Kidney (tissue), 14 donors: Measurements from ENCODE around the gene ADISSP. TPM values are rescaled to one million over a fixed set of nuclear protein-coding genes. Genes with fewer than 3 reads are reported as not detected.

Experiments used
- DNase-seq, 5 donors: peaks; one replicate each; pipeline ENCODE4 v3.0.0-alpha.2; 2013 to 2020
- FAIRE-seq: peaks from 2 replicates; lab custom pipeline; 2012; peaks lifted over from hg19 to GRCh38; lab: Jason Lieb, UNC
- H3K27ac ChIP-seq, 2 donors: one replicate each; pipeline ENCODE4 v1.7.0; 2013; ENCODE audit warnings: low read depth in 2 of 2, low read length in 2 of 2, inconsistent platforms in 1 of 2
- H3K27me3 ChIP-seq: one replicate; pipeline ENCODE4 v1.7.1; 2013; ENCODE audit warnings: low read length, inconsistent platforms; ENCODE audit not compliant: control insufficient read depth, insufficient read depth
- H3K36me3 ChIP-seq, 3 donors: one replicate each; pipeline versions ENCODE4 v1.7.0 to v1.7.1; 2013; ENCODE audit warnings: low read length in 3 of 3, control low read depth in 1 of 3, inconsistent platforms in 1 of 3; ENCODE audit not compliant: insufficient read depth in 3 of 3, control insufficient read depth in 2 of 3
- H3K4me1 ChIP-seq, 3 donors: one replicate each; pipeline versions ENCODE4 v1.7.0 to v1.7.1; 2013; ENCODE audit warnings: low read length in 3 of 3, inconsistent platforms in 1 of 3, low read depth in 1 of 3; ENCODE audit not compliant: control insufficient read depth in 2 of 3, insufficient read depth in 2 of 3
- H3K4me3 ChIP-seq, 3 donors: one replicate each; pipeline versions ENCODE4 v1.7.0 to v1.8.1; 2013; ENCODE audit warnings: low read length in 3 of 3, control low read depth in 1 of 3, inconsistent platforms in 1 of 3
- H3K9ac ChIP-seq, 3 donors: one replicate each; pipeline versions ENCODE4 v1.7.0 to v1.7.1; 2013; ENCODE audit warnings: low read length in 3 of 3, control low read depth in 1 of 3, inconsistent platforms in 1 of 3
- H3K9me3 ChIP-seq, 3 donors: one replicate each; pipeline versions ENCODE4 v1.7.0 to v1.7.1; 2013; ENCODE audit warnings: low read length in 3 of 3, control low read depth in 1 of 3, inconsistent platforms in 1 of 3; ENCODE audit not compliant: control insufficient read depth in 2 of 3, insufficient read depth in 1 of 3
- CTCF ChIP-seq: IDR thresholded peaks from 3 replicates; pipeline ENCODE4 v1.5.1; 2012; ENCODE audit warnings: mild to moderate bottlenecking, moderate library complexity, borderline replicate concordance; ENCODE audit not compliant: insufficient read depth; ENCODE audit errors: extremely low read depth
- intact Hi-C: fragments of 100-400 bp; cut with DNase I; formaldehyde crosslinking; loops from one replicate; pipeline ENCODE4 v1.11.1; 2022
- polyA plus RNA-seq: library from polyadenylated mRNA; stranded (reverse); fragments of 350-450 nt; fragmentation: Illumina TruSeq; extraction: RNeasy Lipid Tissue Mini Kit (QIAGEN cat#74804); gene quantifications from one replicate; pipeline ENCODE4 v1.2.3, GENCODE V29; 2014; ENCODE audit warnings: low read depth, low replicate concordance; ENCODE audit not compliant: insufficient read depth
- total RNA-seq: library from RNA; stranded (reverse); fragmentation: NEBNext Ultra II Directional; extraction: Animal tissue kit (Norgen Biotek cat#: 25700); gene quantifications from one replicate; pipeline ENCODE4 v1.2.1, GENCODE V29; 2021
- donor health status: control.
- donor health status: control.
- donor health status: control.
- donor health status: control.
- donor health status: control.
- donor health status: DM: yes; HTN: yes; CAD: no.
- donor health status: Normal renal cell carcinoma (clear cell type).

The ADISSP gene
- total and polyA plus RNA-seq, 2 donors from 2014 or later, result 26.3 to 31.8 TPM

GRCh38 chr20:3786126-3786484 lies 18.6 kb upstream of the ADISSP start:
- H3K4me3 ChIP-seq, result peak overlapping the region; percentile 69 to 75 (median 74)
- no peak for TF ChIP-seq CTCF
- no peaks in the 10 kb centered on the region for H3K27me3 ChIP-seq
- intact Hi-C loops, result no loop called here
- H3K27ac ChIP-seq, result peak overlapping the region; percentile 76 to 77
- H3K36me3 ChIP-seq, result no peaks in the 10 kb centered on the region
- H3K9me3 ChIP-seq, result no peaks in the 10 kb centered on the region
- FAIRE-seq, result no peak
- peak overlapping the region; percentile 52 to 63 (median 55) for H3K9ac ChIP-seq
- H3K4me1 ChIP-seq, result peaks cover 0 to 19% (median 12%) of the 10 kb centered on the region in 3 donors
- peak in 4 of 5 donors; percentile 56 to 81 (median 65) for DNase-seq

- no peaks in the 10 kb centered on the region for H3K9me3 ChIP-seq
- H3K4me3 ChIP-seq, result peak overlapping the region in 2 of 3 donors; percentile 74 to 75
- peak in 2 of 5 donors; percentile 70 to 88 for DNase-seq
- no peak for FAIRE-seq
- intact Hi-C loops, result no loop called here
- peaks cover 0 to 25% (median 18%) of the 10 kb centered on the region in 3 donors for H3K4me1 ChIP-seq
- no peaks in the 10 kb centered on the region for H3K36me3 ChIP-seq
- no peak for TF ChIP-seq CTCF
- H3K27ac ChIP-seq, result peak overlapping the region; percentile 76 to 77
- H3K9ac ChIP-seq, result peak overlapping the region in 2 of 3 donors; percentile 61 to 63
- no peaks in the 10 kb centered on the region for H3K27me3 ChIP-seq
Observed at GRCh38 chr20:3785240-3786125, 17.9 kb upstream of the ADISSP start.

GRCh38 chr20:3784863-3785239 lies 17.3 kb upstream of the ADISSP start:
- TF ChIP-seq CTCF, result no peak
- H3K36me3 ChIP-seq, result no peaks in the 10 kb centered on the region
- intact Hi-C loops, result no loop called here
- peak overlapping the region in 1 of 3 donors; percentile 74 for H3K4me3 ChIP-seq
- no peak overlapping the region for H3K27ac ChIP-seq
- H3K9me3 ChIP-seq, result no peaks in the 10 kb centered on the region
- H3K9ac ChIP-seq, result peak overlapping the region in 1 of 3 donors; percentile 61
- no peaks in the 10 kb centered on the region for H3K27me3 ChIP-seq
- no peak for FAIRE-seq
- H3K4me1 ChIP-seq, result peaks cover 0 to 25% (median 18%) of the 10 kb centered on the region in 3 donors
- DNase-seq, result peak in 1 of 5 donors; percentile 46
